ENCODE data around the gene SOCS7. TPM values are rescaled to one million over a fixed set of nuclear protein-coding genes. Genes with fewer than 3 reads are reported as not detected.

The SOCS7 gene
- total RNA-seq, 1 experiment from 2014 or later, result 12.7 TPM

DNA sequence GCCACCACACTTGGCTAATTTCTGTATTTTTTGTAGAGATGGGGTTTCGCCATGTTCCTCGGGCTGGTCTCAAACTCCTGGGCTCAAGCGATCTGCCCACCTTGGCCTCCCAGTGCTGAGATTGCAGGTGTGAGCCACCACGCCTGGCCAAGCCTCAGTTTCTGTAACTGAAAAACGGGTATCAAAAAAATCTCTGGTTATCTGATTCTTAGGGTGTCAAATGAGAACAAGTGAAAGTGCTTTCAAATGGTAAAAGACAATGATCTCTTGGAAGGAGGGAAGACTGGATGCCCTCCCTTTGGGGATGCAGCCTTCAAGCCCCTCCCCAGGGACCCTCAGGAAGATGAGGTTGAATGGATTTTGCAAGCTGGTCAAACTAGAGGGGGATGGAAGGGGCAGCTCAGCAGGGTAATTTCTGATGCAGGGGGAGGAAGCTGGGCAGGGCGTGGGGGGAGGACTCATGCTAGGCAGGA, 98.9 kb downstream of the SOCS7 start:
- in situ Hi-C loops (cut with HindIII; ENCODE audit: low sequenced_read_pairs), result no loop called here
- DNase-seq (ENCODE audit: low spot score), result no peak

DNA sequence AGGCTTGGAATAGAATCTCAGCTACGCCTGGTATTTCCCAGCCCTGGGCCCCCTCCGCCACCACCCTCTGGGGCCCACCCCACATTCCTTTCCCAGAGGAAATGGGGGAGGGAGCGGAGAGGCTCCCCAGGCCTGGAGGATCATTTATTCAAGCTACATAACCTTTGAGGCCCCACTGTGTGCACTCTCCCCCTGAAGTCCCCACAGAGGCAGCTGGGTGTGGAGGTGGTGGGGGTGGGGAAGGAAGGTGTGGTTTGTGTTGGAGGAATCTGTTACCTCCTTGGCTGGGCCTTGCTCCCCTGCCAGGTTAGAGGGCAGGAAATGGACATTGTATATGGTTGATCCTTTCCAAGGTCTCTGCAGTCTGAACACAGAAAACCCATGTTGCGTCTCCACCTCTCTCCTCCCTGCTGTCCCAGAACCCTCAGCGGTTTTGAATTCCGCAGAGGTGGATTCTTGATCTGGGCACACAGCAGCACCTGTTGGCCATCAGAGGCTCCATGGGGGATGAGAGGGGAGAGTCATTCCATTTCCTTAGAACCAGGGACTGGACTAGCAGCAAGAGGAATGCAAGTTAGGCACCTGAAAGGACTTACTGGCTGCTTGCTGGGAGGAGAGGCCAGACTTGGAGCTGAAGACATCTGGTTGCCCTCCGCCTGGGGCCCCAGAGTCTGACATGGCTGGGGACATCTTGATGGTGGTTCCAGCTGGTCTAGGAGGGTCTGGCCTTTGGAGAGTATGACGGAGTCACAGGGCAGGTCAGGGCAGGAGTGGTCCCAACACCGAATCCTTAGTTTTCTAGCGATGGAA, 99.6 kb downstream of the SOCS7 start:
- in situ Hi-C loops (cut with HindIII; ENCODE audit: low sequenced_read_pairs), result no loop called here
- DNase-seq (ENCODE audit: low spot score), result no peak

DNA sequence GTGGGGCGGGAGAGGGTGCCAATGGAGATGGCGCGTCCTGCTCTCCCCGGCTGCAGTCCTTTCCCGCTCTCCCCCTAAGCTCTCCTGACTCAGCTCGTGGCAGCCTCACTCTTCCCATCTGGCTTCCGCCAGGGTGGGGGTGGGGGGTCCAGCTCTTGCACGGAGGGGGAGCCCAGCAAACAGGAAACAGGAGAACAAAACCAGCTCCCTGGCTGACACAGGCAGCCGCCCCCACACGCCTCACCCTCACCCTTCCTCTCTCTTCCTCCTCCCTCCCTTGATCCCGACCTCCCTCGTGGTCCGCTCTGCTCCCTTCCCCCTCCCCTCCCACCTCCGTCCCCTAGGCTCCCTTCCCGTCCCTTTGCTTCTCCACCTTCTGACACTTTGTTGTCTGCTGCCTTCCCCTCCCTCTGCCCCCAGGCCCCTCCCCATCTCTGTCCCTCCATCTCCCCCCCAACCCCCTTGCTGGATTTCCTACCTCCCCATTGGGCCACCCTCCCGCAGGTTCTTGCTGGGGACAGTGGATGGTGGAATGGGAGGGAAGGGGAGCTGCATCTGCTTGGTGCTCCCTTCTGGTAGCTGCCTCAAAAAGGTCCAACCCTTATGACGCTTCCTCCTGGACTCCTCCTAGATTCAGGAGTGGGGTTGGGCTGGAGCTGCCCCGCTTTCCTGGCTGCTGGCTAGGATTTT, 100.3 kb downstream of the SOCS7 start:
- DNase-seq (ENCODE audit: low spot score), result peak; percentile 51
- in situ Hi-C loops (cut with HindIII; ENCODE audit: low sequenced_read_pairs), result no loop called here

DNA sequence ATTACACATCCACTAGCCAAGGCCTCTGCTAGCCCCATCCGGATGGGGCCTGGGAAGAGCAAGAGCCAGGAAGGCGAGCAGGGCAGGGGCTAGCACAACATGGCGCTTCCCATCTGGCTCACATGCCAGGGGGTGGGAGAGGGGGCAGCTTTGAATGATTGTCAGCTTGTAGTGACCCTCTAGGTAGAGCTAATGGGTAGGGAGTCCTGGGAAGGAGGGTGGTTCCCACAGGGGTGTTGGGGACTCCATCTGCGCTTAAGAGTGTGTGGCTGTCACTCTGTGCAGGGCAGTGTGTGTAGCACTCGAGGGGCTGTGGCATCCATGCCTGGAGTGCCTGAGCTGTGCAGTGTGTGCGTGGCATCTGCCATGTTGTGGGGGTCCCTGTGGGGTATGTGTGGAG, 101.1 kb downstream of the SOCS7 start:
- in situ Hi-C loops (cut with HindIII; ENCODE audit: low sequenced_read_pairs), result no loop called here
- no peak for DNase-seq (ENCODE audit: low spot score)

DNA sequence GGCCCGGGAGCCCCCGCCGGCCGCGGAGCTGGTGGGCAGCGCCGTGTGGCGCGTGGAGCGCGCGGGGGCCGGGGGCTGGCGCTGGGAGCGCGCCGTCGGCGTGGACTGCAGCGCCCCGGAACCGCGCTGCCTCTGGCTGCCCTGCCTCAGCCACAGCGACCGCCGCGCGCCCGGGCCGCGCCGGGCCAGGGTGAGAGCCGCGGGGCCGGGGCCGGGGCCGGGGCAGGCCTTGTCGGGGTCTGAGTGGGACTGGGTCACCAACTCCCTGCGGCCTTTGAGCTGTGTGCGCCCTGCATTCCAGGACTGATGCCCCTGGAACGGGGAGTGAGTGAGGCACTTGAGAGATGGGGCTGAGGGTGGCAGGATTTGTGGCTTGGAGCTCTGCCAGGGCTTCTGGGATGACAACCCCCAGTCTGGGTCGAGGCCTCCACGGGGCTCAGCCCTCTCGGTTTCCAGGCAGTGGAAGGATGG, 102.3 kb downstream of the SOCS7 start:
- DNase-seq (ENCODE audit: low spot score), result peak; percentile 36
- in situ Hi-C loops (cut with HindIII; ENCODE audit: low sequenced_read_pairs), result no loop called here

DNA sequence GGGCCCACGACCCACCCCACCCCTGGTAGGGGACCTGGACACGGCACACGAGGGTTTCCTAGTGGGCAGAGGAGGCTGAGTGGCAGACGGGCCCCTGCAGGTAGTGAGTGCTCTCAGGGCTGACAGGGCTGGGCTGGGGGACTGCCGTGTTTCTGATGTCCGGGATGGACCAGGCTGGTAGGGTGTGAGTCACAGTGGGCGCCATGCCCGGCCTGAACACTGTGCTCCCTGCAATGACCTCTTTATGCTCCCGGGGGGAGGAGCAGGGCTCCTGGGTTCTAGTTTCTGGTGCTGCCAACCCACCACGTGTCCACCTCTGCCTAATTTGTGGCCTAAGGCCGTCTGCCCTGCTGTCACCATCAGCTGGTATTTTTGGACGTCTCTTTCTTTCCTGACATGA, 102.9 kb downstream of the SOCS7 start:
- in situ Hi-C loops (cut with HindIII; ENCODE audit: low sequenced_read_pairs), result no loop called here
- DNase-seq (ENCODE audit: low spot score), result peak; percentile 71

Other genes starting within 250 kb of the SOCS7 start
- not detected in 2 replicates for gene TBC1D3E, start 223.9 kb upstream of the SOCS7 start, total RNA-seq (2014; rRNA removed; shearing (Covaris generic))
- not detected in 2 replicates for gene TBC1D3, start 159.3 kb upstream of the SOCS7 start, total RNA-seq (2014; rRNA removed; shearing (Covaris generic))
- gene MRPL45, start 54.7 kb upstream of the SOCS7 start, total RNA-seq (2014; rRNA removed; shearing (Covaris generic)), result 81.2 and 90.6 TPM in 2 replicates
- gene GPR179, start 7.9 kb upstream of the SOCS7 start, total RNA-seq (2014; rRNA removed; shearing (Covaris generic)), result not detected in 2 replicates
- gene ARHGAP23, start 76.6 kb downstream of the SOCS7 start, total RNA-seq (2014; rRNA removed; shearing (Covaris generic)), result 2.4 and 6.4 TPM in 2 replicates